PC-9 (cell line): ENCODE results near the gene GRPEL2.

Experiments
- CTCF ChIP-seq: fragments of 200-600 bp; sonication (generic); conservative IDR thresholded peaks from 2 replicates; pipeline ENCODE4 v1.6.1; 2017; ENCODE audit warnings: mixed run types, antibody characterized with exemption, mild to moderate bottlenecking, moderate library complexity
- EZH2 ChIP-seq: fragments of 200-600 bp; sonication (generic); IDR thresholded peaks from 2 replicates; pipeline ENCODE4 v1.8.0; 2017; ENCODE audit warnings: antibody characterized with exemption, low read depth

- no peak for TF ChIP-seq CTCF
- TF ChIP-seq EZH2: no peak
Measured at GRCh38 chr5:149319174-149319573, 26.1 kb upstream of the GRPEL2 start.
